IPS-NIHi7 (cell line): ENCODE data around the gene CRYBG2.
"Not testable (repeated sequence)": the region's sequence is repeated elsewhere in the genome, so short reads cannot be mapped to it uniquely, and the experiment has no call there.

ENCODE experiments used
- DNase-seq: peaks from one replicate; pipeline ENCODE4 v3.0.0; 2012; ENCODE audit warnings: mixed read lengths; ENCODE audit errors: extremely low spot score

The CRYBG2 gene

GRCh38 chr1:26295194-26296138 lies 58.5 kb downstream of the CRYBG2 start:
- no peak for DNase-seq

- DNase-seq = no peak
These were observed 59.9 kb downstream of the CRYBG2 start for GRCh38 chr1:26293911-26294463.

- DNase-seq = not testable (repeated sequence)
These were observed 61.2 kb downstream of the CRYBG2 start for GRCh38 chr1:26292735-26293134.

- no peak for DNase-seq
These were observed 62.0 kb downstream of the CRYBG2 start for GRCh38 chr1:26291939-26292338.

GRCh38 chr1:26291433-26291832 lies 62.5 kb downstream of the CRYBG2 start:
- no peak for DNase-seq

- DNase-seq = no peak
These were observed 63.1 kb downstream of the CRYBG2 start for GRCh38 chr1:26290882-26291261.

GRCh38 chr1:26290122-26290881 lies 63.6 kb downstream of the CRYBG2 start:
- no peak for DNase-seq

- no peak for DNase-seq
These were observed 64.5 kb downstream of the CRYBG2 start for GRCh38 chr1:26289158-26290059.

GRCh38 chr1:26288311-26288941 lies 65.5 kb downstream of the CRYBG2 start:
- DNase-seq = no peak

- DNase-seq = no peak
These were observed 66.1 kb downstream of the CRYBG2 start for GRCh38 chr1:26287811-26288210.

GRCh38 chr1:26287033-26287711 lies 66.8 kb downstream of the CRYBG2 start:
- DNase-seq = no peak

- no peak for DNase-seq
These were observed 67.9 kb downstream of the CRYBG2 start for GRCh38 chr1:26286064-26286416.

GRCh38 chr1:26285366-26286063 lies 68.4 kb downstream of the CRYBG2 start:
- peak; percentile 85 for DNase-seq

- DNase-seq = peak; percentile 85
These were observed 69.2 kb downstream of the CRYBG2 start for GRCh38 chr1:26284597-26285347.

GRCh38 chr1:26283871-26284596 lies 69.9 kb downstream of the CRYBG2 start:
- DNase-seq = no peak

GRCh38 chr1:26283279-26283853 lies 70.6 kb downstream of the CRYBG2 start:
- DNase-seq = no peak

- DNase-seq = no peak
These were observed 71.5 kb downstream of the CRYBG2 start for GRCh38 chr1:26282401-26282918.

GRCh38 chr1:26281971-26282370 lies 72.0 kb downstream of the CRYBG2 start:
- peak; percentile 88 for DNase-seq
